Upper lobe of right lung (tissue), 1 donor: Measurements from ENCODE around the gene SLC51B. TPM values are rescaled to one million over a fixed set of nuclear protein-coding genes. Genes with fewer than 3 reads are reported as not detected.
A peak's percentile ranks its signal among the peaks of the same experiment; 100 is the strongest.

ENCODE experiments used
- ATAC-seq: fragments of 200-7000 bp; cut with Tn5 transposase; one replicate; pipeline ENCODE4 v1.9.1; 2020; ENCODE audit warnings: mild to moderate bottlenecking, moderate library complexity
- DNase-seq: peaks from one replicate; pipeline ENCODE4 v3.0.0-alpha.2; 2020
- H3K27ac ChIP-seq: fragments of 200-600 bp; one replicate; pipeline ENCODE4 v1.8.0; 2022
- H3K27me3 ChIP-seq: fragments of 200-600 bp; one replicate; pipeline ENCODE4 v1.8.0; 2022; ENCODE audit warnings: mild to moderate bottlenecking
- H3K36me3 ChIP-seq: fragments of 200-600 bp; one replicate; pipeline ENCODE4 v1.8.0; 2022
- H3K4me1 ChIP-seq: fragments of 200-600 bp; one replicate; pipeline ENCODE4 v1.8.0; 2022
- H3K4me3 ChIP-seq: fragments of 200-600 bp; one replicate; pipeline ENCODE4 v1.8.0; 2022; ENCODE audit warnings: mild to moderate bottlenecking
- H3K9me3 ChIP-seq: fragments of 200-600 bp; one replicate; pipeline ENCODE4 v1.8.0; 2022
- intact Hi-C: fragments of 100-400 bp; cut with DNase I; formaldehyde crosslinking; loops from one replicate; pipeline ENCODE4 v1.11.0; 2022
- total RNA-seq: library from RNA; stranded (reverse); fragmentation: NEBNext Ultra II Directional; extraction: Animal tissue kit (Norgen Biotek cat#: 25700); gene quantifications from one replicate; pipeline ENCODE4 v1.2.1, GENCODE V29; 2021
- TF ChIP-seq, protein P1 (sequence below): fragments of 200-600 bp; IDR thresholded peaks from one replicate; pipeline ENCODE4 v1.8.0; 2022; ENCODE audit warnings: antibody characterized with exemption
- donor health status: DM: no; HTN: yes; CAD: no; lungs with severe emphysema.

SLC51B gene
- total RNA-seq, 1 donor from 2014 or later: 3.8 TPM

GRCh38 chr15:65052956-65053355 lies 7.8 kb downstream of the SLC51B start:
- ATAC-seq (no peak), DNase-seq (no peak)
- Histone ChIP-seq H3K27me3 (no peaks in the 10 kb centered on the region), H3K4me3 (no peak overlapping the region), H3K27ac (no peak overlapping the region), H3K9me3 (no peaks in the 10 kb centered on the region), H3K36me3 (peaks cover 6% of the 10 kb centered on the region), H3K4me1 (peaks cover 23% of the 10 kb centered on the region)
- TF ChIP-seq, protein P1, sequence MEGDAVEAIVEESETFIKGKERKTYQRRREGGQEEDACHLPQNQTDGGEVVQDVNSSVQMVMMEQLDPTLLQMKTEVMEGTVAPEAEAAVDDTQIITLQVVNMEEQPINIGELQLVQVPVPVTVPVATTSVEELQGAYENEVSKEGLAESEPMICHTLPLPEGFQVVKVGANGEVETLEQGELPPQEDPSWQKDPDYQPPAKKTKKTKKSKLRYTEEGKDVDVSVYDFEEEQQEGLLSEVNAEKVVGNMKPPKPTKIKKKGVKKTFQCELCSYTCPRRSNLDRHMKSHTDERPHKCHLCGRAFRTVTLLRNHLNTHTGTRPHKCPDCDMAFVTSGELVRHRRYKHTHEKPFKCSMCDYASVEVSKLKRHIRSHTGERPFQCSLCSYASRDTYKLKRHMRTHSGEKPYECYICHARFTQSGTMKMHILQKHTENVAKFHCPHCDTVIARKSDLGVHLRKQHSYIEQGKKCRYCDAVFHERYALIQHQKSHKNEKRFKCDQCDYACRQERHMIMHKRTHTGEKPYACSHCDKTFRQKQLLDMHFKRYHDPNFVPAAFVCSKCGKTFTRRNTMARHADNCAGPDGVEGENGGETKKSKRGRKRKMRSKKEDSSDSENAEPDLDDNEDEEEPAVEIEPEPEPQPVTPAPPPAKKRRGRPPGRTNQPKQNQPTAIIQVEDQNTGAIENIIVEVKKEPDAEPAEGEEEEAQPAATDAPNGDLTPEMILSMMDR: no peak
- intact Hi-C loops: no loop called here

DNA sequence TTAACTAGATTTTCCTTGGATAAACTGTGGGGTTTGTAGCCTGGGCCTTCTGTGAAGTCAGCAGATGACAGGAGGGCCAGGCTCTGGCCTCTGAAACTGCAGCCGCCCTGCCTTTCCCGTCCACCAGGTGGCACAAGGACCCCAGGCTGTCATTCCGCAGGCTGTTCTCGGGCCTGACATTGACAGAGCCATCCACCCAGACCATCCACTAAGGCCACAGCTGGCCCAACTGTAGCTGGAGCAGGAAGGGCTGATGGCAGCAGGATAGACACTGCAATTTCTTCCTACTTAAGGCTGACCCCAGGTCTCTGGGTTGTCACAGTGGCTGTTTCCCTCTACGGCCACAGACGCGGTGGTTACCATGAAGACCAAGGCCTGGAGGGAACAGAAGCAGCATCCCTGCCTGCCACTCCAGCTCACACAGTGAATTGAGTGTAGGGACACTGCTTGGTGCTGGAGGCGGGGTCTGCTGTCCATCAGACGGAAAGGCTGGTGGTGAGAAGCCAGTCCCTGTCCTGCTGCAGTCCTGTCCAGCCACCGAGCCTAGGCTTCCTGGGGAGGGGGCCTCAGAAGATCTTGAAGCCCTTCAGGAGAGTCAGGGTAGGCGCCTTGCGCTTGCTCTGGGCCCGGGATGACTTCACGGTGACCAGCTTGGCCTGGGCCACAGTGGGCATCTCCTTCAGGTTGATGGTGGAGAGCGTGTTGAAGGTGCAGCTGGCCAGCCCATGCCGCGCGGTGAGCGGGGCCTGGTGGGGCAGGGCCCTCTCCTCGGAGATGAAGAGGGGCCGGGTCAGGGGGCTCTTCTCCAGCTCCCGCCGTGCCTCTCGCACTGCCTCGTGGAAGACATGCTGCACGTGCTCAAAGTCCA lies 9.4 kb downstream of the SLC51B start:
- Histone ChIP-seq H3K9me3 (no peaks in the 10 kb centered on the region), H3K4me3 (no peak overlapping the region), H3K27ac (peak overlapping the region; percentile 55), H3K27me3 (no peaks in the 10 kb centered on the region), H3K4me1 (peaks cover 18% of the 10 kb centered on the region), H3K36me3 (peaks cover 6% of the 10 kb centered on the region)
- TF ChIP-seq, protein P1: peak; percentile 91
- peak; percentile 84 for DNase-seq
- intact Hi-C loops: no loop called here
- peak; percentile 90 for ATAC-seq

- Histone ChIP-seq H3K36me3 (peaks cover 6% of the 10 kb centered on the region), H3K4me3 (no peak overlapping the region), H3K27me3 (no peaks in the 10 kb centered on the region), H3K4me1 (peaks cover 15% of the 10 kb centered on the region), H3K27ac (peak overlapping the region; percentile 55), H3K9me3 (no peaks in the 10 kb centered on the region)
- intact Hi-C loops: no loop called here
- ATAC-seq (peak; percentile 29), DNase-seq (no peak)
- TF ChIP-seq, protein P1: no peak
Observed at GRCh38 chr15:65055201-65055870, 10.1 kb downstream of the SLC51B start.

DNA sequence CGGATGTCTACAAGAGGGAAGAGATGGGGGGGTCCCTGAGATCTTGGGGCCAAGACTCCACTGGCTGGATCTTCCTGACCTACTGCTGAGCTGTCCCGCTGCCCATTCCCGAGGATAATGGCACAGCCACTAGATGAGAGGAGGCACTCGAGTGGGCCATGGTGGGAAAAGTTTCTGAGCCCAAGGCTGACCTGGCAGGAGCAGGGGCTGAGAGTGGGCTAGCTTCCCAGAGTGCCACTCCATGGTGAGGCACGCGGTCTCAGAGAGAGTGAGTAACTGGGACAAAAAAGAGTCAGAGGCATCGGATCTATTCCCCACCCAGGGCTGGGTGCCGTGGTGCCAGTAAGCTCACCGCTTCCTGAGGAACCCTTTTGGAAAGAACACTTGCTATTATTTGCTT lies 10.9 kb downstream of the SLC51B start:
- H3K27ac ChIP-seq: peak overlapping the region; percentile 24
- TF ChIP-seq, protein P1: no peak
- H3K4me3 ChIP-seq: no peak overlapping the region
- intact Hi-C loops: no loop called here
- H3K36me3 ChIP-seq: peaks cover 6% of the 10 kb centered on the region
- ATAC-seq: no peak
- H3K9me3 ChIP-seq: no peaks in the 10 kb centered on the region
- peaks cover 18% of the 10 kb centered on the region for H3K4me1 ChIP-seq
- no peaks in the 10 kb centered on the region for H3K27me3 ChIP-seq
- no peak for DNase-seq

DNA sequence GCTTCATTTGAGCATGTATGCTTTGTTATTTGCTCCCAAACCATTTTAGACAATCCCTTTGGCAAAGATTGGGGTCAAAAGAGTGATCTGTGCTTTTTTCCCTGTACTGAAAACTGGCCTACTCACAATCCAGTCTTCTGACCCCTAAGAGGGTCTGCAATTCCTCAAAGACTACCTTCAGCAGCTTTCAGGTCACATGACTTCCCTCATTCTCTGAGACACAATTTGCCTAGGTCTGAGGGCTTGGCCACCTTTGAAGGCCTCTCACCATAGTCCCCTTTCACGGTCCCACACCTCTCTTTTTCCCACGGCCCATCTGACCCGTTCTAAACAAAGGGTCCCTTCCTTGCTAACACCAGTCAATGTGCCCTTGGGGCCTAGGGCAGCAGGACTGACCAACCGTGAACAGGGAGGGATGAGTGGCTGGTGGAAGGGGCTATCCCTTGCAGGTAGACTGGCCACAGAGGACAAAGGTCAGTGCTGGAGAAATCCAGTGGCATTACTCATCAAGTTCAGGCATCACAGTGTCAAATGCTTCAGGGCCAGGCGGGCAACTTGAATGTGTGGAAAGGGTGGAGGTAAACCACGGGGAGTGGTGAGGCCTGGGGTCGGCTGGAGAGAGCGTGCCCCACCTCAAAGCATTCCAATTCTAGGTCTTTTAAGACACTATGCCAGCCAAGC lies 11.8 kb downstream of the SLC51B start:
- no peaks in the 10 kb centered on the region for H3K9me3 ChIP-seq
- peaks cover 6% of the 10 kb centered on the region for H3K36me3 ChIP-seq
- intact Hi-C loops: no loop called here
- no peak for ATAC-seq
- TF ChIP-seq, protein P1: no peak
- no peaks in the 10 kb centered on the region for H3K27me3 ChIP-seq
- peaks cover 18% of the 10 kb centered on the region for H3K4me1 ChIP-seq
- no peak overlapping the region for H3K27ac ChIP-seq
- H3K4me3 ChIP-seq: no peak overlapping the region
- DNase-seq: no peak
